T-helper 2 cell (primary cell): Measurements from ENCODE around the gene KHK.
"Not testable (repeated sequence)": the region's sequence is repeated elsewhere in the genome, so short reads cannot be mapped to it uniquely, and the experiment has no call there.

Experiments used
- DNase-seq, 5 experiments: peaks; one replicate each; pipeline versions ENCODE4 v3.0.0 to v3.0.0-alpha.2; 2012 to 2022

The KHK gene

GRCh38 chr2:27060323-27060722 lies 26.2 kb upstream of the KHK start:
- no peak for DNase-seq

GRCh38 chr2:27065128-27065527 lies 21.4 kb upstream of the KHK start:
- DNase-seq = no peak

- no peak for DNase-seq
These were observed 19.2 kb upstream of the KHK start for GRCh38 chr2:27067385-27067784.

- DNase-seq = no peak
These were observed 17.1 kb upstream of the KHK start for GRCh38 chr2:27069436-27069835.

- no peak for DNase-seq
These were observed 16.5 kb upstream of the KHK start for GRCh38 chr2:27069961-27070618.

GRCh38 chr2:27070653-27071276 lies 15.8 kb upstream of the KHK start:
- DNase-seq = no peak

- peak; percentile 75 to 95 (median 85) for DNase-seq
These were observed 15.1 kb upstream of the KHK start, which contains the start of gene OST4 for GRCh38 chr2:27071277-27071989. Gene OST4 (minus strand): TSS chr2:27071654.

- peak in 2 of 5 experiments; percentile 18 to 40 for DNase-seq
These were observed 14.4 kb upstream of the KHK start for GRCh38 chr2:27071990-27072830.

- no peak for DNase-seq
These were observed 13.7 kb upstream of the KHK start for GRCh38 chr2:27072920-27073319.

GRCh38 chr2:27073782-27074181 lies 12.8 kb upstream of the KHK start:
- DNase-seq = no peak

GRCh38 chr2:27074738-27075565 lies 11.6 kb upstream of the KHK start:
- peak in 3 of 5 experiments; percentile 41 to 76 (median 44) for DNase-seq

- not testable (repeated sequence) for DNase-seq
These were observed 11.1 kb upstream of the KHK start for GRCh38 chr2:27075566-27075871.

- DNase-seq = no peak
These were observed 10.2 kb upstream of the KHK start for GRCh38 chr2:27076323-27076722.

GRCh38 chr2:27077231-27077630 lies 9.3 kb upstream of the KHK start:
- no peak for DNase-seq

GRCh38 chr2:27078267-27079194 lies 8.0 kb upstream of the KHK start, which contains the start of gene EMILIN1:
Gene EMILIN1 (plus strand): TSS chr2:27078615. CDS start chr2:27079066, 451 bp downstream.
- DNase-seq = no peak

GRCh38 chr2:27079233-27080139 lies 7.1 kb upstream of the KHK start:
- DNase-seq = no peak

- DNase-seq = no peak
These were observed 6.5 kb upstream of the KHK start for GRCh38 chr2:27080140-27080469.

GRCh38 chr2:27080603-27080936 lies 6.0 kb upstream of the KHK start:
- no peak for DNase-seq

GRCh38 chr2:27081984-27082772 lies 4.4 kb upstream of the KHK start:
- no peak for DNase-seq
